PC-9 (cell line): ENCODE results near the gene UCP2. TPM values are rescaled to one million over a fixed set of nuclear protein-coding genes. Genes with fewer than 3 reads are reported as not detected.
A peak's percentile ranks its signal among the peaks of the same experiment; 100 is the strongest.

Experiments
- BruUV-seq: library from RNA; stranded (reverse); fragments of 400-500 nt; replicated peaks from 2 replicates; lab custom pipeline; 2021; lab: Mats Ljungman, UMichigan
- CTCF ChIA-PET: fragments of 300-600 bp; sonication (Branson Sonifier 250); formaldehyde crosslinking; loops from one replicate; lab custom pipeline; 2022; ENCODE audit warnings: antibody characterized with exemption; lab: Charles Lee
- POLR2A ChIA-PET: fragments of 300-600 bp; sonication (Branson Sonifier 250); formaldehyde crosslinking; loops from one replicate; lab custom pipeline; 2022; ENCODE audit warnings: antibody characterized with exemption; ENCODE audit not compliant: unreplicated experiment; lab: Charles Lee
- DNase-seq, 2 experiments: peaks; one replicate each; pipeline versions ENCODE4 v3.0.0 to v3.0.0-alpha.2; 2015 to 2022; ENCODE audit warnings: mixed read lengths in 1 of 2
- H2AFZ ChIP-seq: fragments of 200-600 bp; sonication (generic); 2 replicates; pipeline ENCODE4 v1.8.1; 2017; ENCODE audit warnings: antibody characterized with exemption
- H3F3A ChIP-seq: fragments of 200-600 bp; sonication (generic); 2 replicates; pipeline ENCODE4 v1.8.1; 2017; ENCODE audit warnings: antibody characterized with exemption, mild to moderate bottlenecking, low read depth; ENCODE audit not compliant: insufficient read depth
- H3K27ac ChIP-seq: fragments of 200-600 bp; sonication (generic); 2 replicates; pipeline ENCODE4 v1.6.1; 2016; ENCODE audit warnings: mixed run types
- H3K27me3 ChIP-seq: fragments of 200-600 bp; sonication (generic); 2 replicates; pipeline ENCODE4 v1.6.1; 2016; ENCODE audit warnings: low read depth, mixed run types; ENCODE audit not compliant: insufficient read depth
- H3K36me3 ChIP-seq: fragments of 200-600 bp; sonication (generic); 2 replicates; pipeline ENCODE4 v1.6.1; 2016; ENCODE audit warnings: low read depth, mixed run types
- H3K4me1 ChIP-seq: fragments of 200-600 bp; sonication (generic); replicated peaks from 2 replicates; pipeline ENCODE4 v1.6.1; 2016; ENCODE audit warnings: mixed run types; ENCODE audit not compliant: insufficient read depth
- H3K4me2 ChIP-seq: fragments of 200-600 bp; sonication (generic); 2 replicates; pipeline ENCODE4 v1.6.1; 2017; ENCODE audit warnings: mixed run types
- H3K4me3 ChIP-seq: fragments of 200-600 bp; sonication (generic); 2 replicates; pipeline ENCODE4 v1.6.1; 2016; ENCODE audit warnings: mixed run types
- H3K79me2 ChIP-seq: fragments of 200-600 bp; sonication (generic); 2 replicates; pipeline ENCODE4 v1.6.1; 2017; ENCODE audit warnings: low read depth, mixed run types
- H3K9me2 ChIP-seq: fragments of 200-600 bp; sonication (generic); 2 replicates; pipeline ENCODE4 v1.8.1; 2017; ENCODE audit warnings: mild to moderate bottlenecking; ENCODE audit not compliant: insufficient read depth
- H3K9me3 ChIP-seq: fragments of 200-600 bp; sonication (generic); 2 replicates; pipeline ENCODE4 v1.8.1; 2016; ENCODE audit warnings: low read depth; ENCODE audit not compliant: insufficient read depth
- H4K20me1 ChIP-seq: fragments of 200-600 bp; sonication (generic); 2 replicates; pipeline ENCODE4 v1.8.1; 2017; ENCODE audit not compliant: insufficient read depth
- CTCF ChIP-seq: fragments of 200-600 bp; sonication (generic); conservative IDR thresholded peaks from 2 replicates; pipeline ENCODE4 v1.6.1; 2017; ENCODE audit warnings: mixed run types, antibody characterized with exemption, mild to moderate bottlenecking, moderate library complexity
- EZH2 ChIP-seq: fragments of 200-600 bp; sonication (generic); IDR thresholded peaks from 2 replicates; pipeline ENCODE4 v1.8.0; 2017; ENCODE audit warnings: antibody characterized with exemption, low read depth
- intact Hi-C: fragments of 100-400 bp; cut with micrococcal nuclease; formaldehyde crosslinking; loops from one replicate; pipeline ENCODE4 v1.10.0; 2022; ENCODE audit not compliant: unreplicated experiment
- total RNA-seq: library from RNA; stranded (reverse); gene quantifications from 2 replicates; pipeline ENCODE4 v1.2.3, GENCODE V29; 2021

UCP2 gene
- total RNA-seq, 1 experiment from 2014 or later, result 27.2 TPM

- Histone ChIP-seq H3K79me2 (no peaks in the 10 kb centered on the region), H3K9me2 (no peaks in the 10 kb centered on the region), H3K4me1 (peaks cover 19% of the 10 kb centered on the region), H3F3A (peaks cover 17% of the 10 kb centered on the region; the same call in 1 of the 2 replicates), H3K36me3 (peaks cover 6% of the 10 kb centered on the region; the same call in 1 of the 2 replicates), H3K27me3 (no peaks in the 10 kb centered on the region), H3K4me2 (no peak overlapping the region), H3K4me3 (no peak overlapping the region), H3K9me3 (no peaks in the 10 kb centered on the region), H2AFZ (no peak overlapping the region), H3K27ac (no peak overlapping the region), H4K20me1 (no peaks in the 10 kb centered on the region)
- ChIA-PET CTCF (no interaction called here), POLR2A (interaction anchor here (0.7 to 1.1 kb wide), 4 partner anchors 12 to 198 kb away, joined by 3 to 9 read pairs (median 4); partner anchors contain the start of genes C2CD3 and PPME1)
- intact Hi-C loops, result no loop called here
- DNase-seq, result no peak
- TF ChIP-seq EZH2 (no peak), CTCF (no peak)
- BruUV-seq, result no TSS peak
Measured at GRCh38 chr11:73972620-73973449, 9.8 kb downstream of the UCP2 start.

- Histone ChIP-seq H3K36me3 (no peaks in the 10 kb centered on the region), H3K4me3 (no peak overlapping the region), H2AFZ (no peak overlapping the region), H3K9me2 (no peaks in the 10 kb centered on the region), H3K79me2 (no peaks in the 10 kb centered on the region), H3K4me1 (peaks cover 19% of the 10 kb centered on the region), H3K4me2 (no peak overlapping the region), H3F3A (peaks cover 17% of the 10 kb centered on the region; the same call in 1 of the 2 replicates), H3K27me3 (no peaks in the 10 kb centered on the region), H3K27ac (no peak overlapping the region), H3K9me3 (no peaks in the 10 kb centered on the region), H4K20me1 (no peaks in the 10 kb centered on the region)
- intact Hi-C loops, result no loop called here
- TSS peak; percentile 7 for BruUV-seq
- DNase-seq, result no peak
- POLR2A ChIA-PET, result interaction anchor here (0.7 to 1.1 kb wide), 4 partner anchors 11 to 199 kb away, joined by 3 to 9 read pairs (median 4); partner anchors contain the start of genes C2CD3 and PPME1
- TF ChIP-seq EZH2 (no peak), CTCF (no peak)
- CTCF ChIA-PET, result interaction anchor here (0.7 kb wide), 1 partner anchor 190 kb away, joined by 3 read pairs; no protein-coding TSS in a partner anchor
Measured at GRCh38 chr11:73972187-73972586, 10.5 kb downstream of the UCP2 start.

GRCh38 chr11:73971175-73971719 lies 11.4 kb downstream of the UCP2 start:
- H2AFZ ChIP-seq, result no peak overlapping the region

More at GRCh38 chr11:73971175-73971719, 11.4 kb downstream of the UCP2 start:
- no peak for DNase-seq
- Histone ChIP-seq H3K4me3 (no peak overlapping the region), H3K9me3 (no peaks in the 10 kb centered on the region), H3K36me3 (no peaks in the 10 kb centered on the region), H3K27me3 (no peaks in the 10 kb centered on the region), H3K79me2 (no peaks in the 10 kb centered on the region), H3K27ac (no peak overlapping the region), H3K9me2 (no peaks in the 10 kb centered on the region), H3F3A (peaks cover 17% of the 10 kb centered on the region; the same call in 1 of the 2 replicates), H3K4me1 (peaks cover 19% of the 10 kb centered on the region), H4K20me1 (no peaks in the 10 kb centered on the region), H3K4me2 (no peak overlapping the region)
- POLR2A ChIA-PET, result no interaction called here
- intact Hi-C loops, result no loop called here
- no TSS peak for BruUV-seq
- no peak for TF ChIP-seq EZH2
- no peak for TF ChIP-seq CTCF
- CTCF ChIA-PET, result no interaction called here
